GM06990 (cell line): ENCODE results near the gene SKA3.

Source experiments
- DNase-seq: peaks from one replicate; pipeline ENCODE4 v3.0.0-alpha.2; 2011; ENCODE audit not compliant: insufficient read length; ENCODE audit errors: extremely low read depth
- H3K27me3 ChIP-seq: replicated peaks from 2 replicates; pipeline ENCODE4 v1.6.0; 2011; ENCODE audit warnings: low read length; ENCODE audit not compliant: control insufficient read depth, insufficient read depth
- H3K36me3 ChIP-seq: 2 replicates; pipeline ENCODE4 v1.5.1; 2011; ENCODE audit warnings: low read length; ENCODE audit not compliant: control insufficient read depth, insufficient read depth
- H3K4me3 ChIP-seq: replicated peaks from 2 replicates; pipeline ENCODE4 v1.5.1; 2011; ENCODE audit warnings: low read depth, mild to moderate bottlenecking, control low read depth, low read length
- TF ChIP-seq, protein P1 (sequence below): IDR thresholded peaks from 2 replicates; pipeline ENCODE4 v1.5.1; 2011; ENCODE audit warnings: low read length, control low read depth, mild to moderate bottlenecking, inconsistent platforms; ENCODE audit not compliant: insufficient read depth, poor library complexity, severe bottlenecking

The SKA3 gene

DNA sequence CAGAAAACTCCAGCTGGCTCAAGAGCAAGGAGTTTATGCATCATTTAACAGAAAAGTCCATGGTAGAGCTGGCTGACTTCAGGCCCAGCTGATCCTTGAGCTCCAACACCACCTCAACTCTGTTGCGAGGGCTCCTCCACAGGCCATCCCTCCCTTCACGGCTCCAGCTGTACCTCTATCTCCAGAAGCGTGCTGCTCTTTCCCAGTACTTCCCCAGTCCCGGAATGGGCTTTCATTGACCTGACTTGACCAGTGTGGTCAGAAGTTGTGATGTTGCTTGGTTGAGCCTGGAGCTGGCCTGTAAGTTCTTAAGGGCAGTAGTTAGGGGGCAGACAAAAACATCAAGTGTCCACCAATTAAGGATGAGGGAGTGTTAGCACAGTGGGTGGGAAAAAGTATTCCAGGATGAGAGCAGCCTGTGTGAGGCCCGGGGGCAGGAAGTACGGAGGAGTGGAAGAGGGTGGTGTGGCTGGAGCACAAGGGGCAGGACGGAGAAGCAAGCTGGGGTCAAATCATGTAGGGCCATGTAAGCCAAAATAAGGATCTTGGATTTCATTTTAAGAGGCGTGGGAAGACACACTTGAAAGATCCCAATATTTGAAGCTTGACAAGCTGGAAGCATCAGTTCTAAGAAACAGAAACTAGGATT, 24.0 kb downstream of the SKA3 start:
- DNase-seq = no peak
- no peak overlapping the region for H3K4me3 ChIP-seq
- no peaks in the 10 kb centered on the region for H3K27me3 ChIP-seq
- H3K36me3 ChIP-seq = peaks cover 4% of the 10 kb centered on the region
- TF ChIP-seq, protein P1, sequence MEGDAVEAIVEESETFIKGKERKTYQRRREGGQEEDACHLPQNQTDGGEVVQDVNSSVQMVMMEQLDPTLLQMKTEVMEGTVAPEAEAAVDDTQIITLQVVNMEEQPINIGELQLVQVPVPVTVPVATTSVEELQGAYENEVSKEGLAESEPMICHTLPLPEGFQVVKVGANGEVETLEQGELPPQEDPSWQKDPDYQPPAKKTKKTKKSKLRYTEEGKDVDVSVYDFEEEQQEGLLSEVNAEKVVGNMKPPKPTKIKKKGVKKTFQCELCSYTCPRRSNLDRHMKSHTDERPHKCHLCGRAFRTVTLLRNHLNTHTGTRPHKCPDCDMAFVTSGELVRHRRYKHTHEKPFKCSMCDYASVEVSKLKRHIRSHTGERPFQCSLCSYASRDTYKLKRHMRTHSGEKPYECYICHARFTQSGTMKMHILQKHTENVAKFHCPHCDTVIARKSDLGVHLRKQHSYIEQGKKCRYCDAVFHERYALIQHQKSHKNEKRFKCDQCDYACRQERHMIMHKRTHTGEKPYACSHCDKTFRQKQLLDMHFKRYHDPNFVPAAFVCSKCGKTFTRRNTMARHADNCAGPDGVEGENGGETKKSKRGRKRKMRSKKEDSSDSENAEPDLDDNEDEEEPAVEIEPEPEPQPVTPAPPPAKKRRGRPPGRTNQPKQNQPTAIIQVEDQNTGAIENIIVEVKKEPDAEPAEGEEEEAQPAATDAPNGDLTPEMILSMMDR = no peak

DNA sequence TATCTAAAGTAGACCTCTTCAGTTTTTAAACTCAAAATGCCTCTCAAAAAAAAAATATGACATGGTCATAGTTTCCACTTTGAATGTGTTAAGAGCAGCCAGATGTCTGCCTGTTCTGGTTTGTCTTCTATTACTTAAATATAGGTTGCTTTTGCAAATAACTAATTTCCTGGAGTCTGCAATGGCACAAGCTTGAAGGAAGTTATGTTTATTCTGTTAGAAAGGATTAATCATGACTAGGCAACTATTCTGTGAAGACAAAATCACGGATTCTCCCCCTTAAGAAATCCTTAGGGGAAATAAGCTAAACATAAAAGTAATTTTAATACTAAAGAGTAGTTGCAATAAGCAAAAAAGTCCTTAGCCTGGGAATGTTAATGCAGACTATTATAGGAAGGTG, 26.3 kb downstream of the SKA3 start:
- peaks cover 9% of the 10 kb centered on the region for H3K36me3 ChIP-seq
- no peak for DNase-seq
- no peak overlapping the region for H3K4me3 ChIP-seq
- H3K27me3 ChIP-seq = no peaks in the 10 kb centered on the region
- TF ChIP-seq, protein P1 = no peak

DNA sequence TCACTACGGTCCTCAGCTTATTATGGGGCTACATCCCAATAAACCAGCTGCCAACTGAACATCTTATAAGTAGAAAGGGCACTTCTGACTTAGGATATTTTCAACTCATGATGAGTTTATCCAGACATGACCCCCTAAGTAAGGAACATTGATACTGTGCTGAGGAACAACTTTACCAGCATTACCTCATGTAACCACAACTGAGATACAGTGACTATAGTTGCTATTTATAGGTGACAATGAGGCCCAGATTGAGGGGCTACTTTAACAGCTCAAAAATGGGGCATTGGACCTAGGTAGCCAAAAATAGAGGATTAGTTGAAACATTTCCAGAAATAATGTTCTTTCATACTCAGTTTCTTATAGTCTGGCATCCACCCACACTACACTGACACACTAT, 26.8 kb downstream of the SKA3 start:
- TF ChIP-seq, protein P1 = no peak
- H3K27me3 ChIP-seq = no peaks in the 10 kb centered on the region
- no peak overlapping the region for H3K4me3 ChIP-seq
- DNase-seq = peak; percentile 33
- peaks cover 9% of the 10 kb centered on the region for H3K36me3 ChIP-seq

DNA sequence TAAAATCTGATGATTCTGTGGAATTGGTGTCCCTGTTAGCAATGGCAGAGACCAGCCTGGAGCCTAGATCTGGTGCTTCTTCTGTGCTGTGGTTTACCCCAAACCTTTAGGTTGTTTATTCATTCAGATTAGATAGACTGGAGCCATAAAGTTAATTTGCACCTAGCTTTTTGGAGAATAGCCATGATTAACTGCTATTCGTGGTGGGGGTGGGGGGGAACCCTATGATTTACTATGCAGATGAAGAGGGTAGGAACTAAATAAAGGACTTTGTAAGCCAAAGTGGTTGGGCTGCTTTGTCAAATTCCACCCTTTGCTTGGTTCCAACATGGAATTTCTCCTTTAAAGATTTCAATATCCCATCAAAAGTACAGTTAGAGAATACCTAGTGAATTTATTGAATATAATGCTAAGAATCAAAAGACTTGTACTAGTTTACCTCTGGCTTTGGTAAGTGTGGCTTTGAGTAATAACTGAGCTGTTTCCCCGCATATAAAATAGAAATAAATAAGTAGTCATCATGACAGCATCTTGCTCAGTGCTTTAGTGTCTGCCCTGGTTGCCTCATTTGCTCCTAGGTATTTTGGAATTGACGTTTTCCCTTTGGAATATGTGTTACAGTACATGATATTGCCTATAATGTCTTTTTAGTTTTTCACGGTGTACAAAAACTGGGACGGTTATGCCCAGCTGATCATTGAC, 27.6 kb downstream of the SKA3 start:
- no peak overlapping the region for H3K4me3 ChIP-seq
- no peak for DNase-seq
- H3K27me3 ChIP-seq = no peaks in the 10 kb centered on the region
- TF ChIP-seq, protein P1 = no peak
- H3K36me3 ChIP-seq = peaks cover 9% of the 10 kb centered on the region

DNA sequence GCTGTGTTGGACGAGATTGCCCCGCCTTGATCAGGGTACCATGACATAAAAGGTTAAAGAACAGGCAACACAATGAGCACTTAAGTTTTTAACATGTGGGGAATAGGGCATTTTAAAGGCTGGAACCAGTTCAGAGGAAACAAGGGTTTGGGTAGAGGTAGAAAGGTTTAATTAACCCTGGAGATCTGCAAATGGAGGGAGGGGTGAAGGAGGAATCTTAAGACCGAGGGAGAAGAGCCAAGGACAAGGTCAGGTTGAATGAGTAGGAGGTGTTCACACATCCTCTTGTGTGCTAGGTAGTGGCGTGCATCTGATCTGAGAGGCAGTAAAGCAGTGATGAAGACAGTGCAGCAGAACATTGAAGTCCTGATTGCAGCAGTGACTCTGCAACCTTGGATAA, 28.5 kb downstream of the SKA3 start:
- Histone ChIP-seq H3K4me3 (no peak overlapping the region), H3K36me3 (peaks cover 10% of the 10 kb centered on the region), H3K27me3 (no peaks in the 10 kb centered on the region)
- TF ChIP-seq, protein P1 = no peak
- DNase-seq = no peak
